HuH-7 (cell line): ENCODE results near the gene FNIP2.
"Not testable (repeated sequence)": the region's sequence is repeated elsewhere in the genome, so short reads cannot be mapped to it uniquely, and the experiment has no call there.

Experiments used
- DNase-seq: peaks from one replicate; pipeline ENCODE4 v3.0.0; 2011; ENCODE audit warnings: low spot score

FNIP2 gene

DNA sequence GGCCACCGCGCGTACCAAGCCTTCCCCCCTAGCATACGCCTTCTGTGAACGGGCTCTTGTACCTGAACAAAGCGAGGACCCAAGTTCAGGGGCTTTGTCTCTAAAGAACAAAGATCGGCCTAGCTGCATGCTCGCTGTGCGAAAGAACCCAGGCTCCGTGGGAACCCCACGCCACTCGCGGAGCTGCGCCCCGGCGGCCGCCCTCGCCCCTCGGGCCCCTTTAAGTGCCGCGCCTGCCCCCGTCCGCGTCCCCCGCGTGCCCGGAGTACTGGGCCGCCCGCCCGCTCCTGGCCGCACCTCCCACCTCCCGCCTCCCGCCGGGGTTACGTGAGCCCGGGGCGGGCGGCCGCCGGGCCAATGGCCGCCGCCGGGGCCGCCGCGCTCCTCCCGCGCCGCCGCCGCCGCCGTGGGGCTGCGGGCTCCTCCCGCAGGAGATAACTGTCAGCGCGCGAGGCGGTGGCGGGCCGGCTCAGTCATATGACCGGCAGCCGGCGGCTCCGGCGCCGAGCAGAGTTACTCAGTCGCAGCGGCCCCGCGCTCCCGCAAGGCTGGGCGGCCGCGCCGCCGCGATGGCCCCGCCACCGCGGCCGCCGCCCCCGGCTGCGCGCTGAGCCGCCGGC, at the start of gene FNIP2:
TSS of gene FNIP2 (plus strand) at position 472 of the 620 bp plus-strand sequence. CDS start 187 bp downstream, outside the sequence.
- DNase-seq, result peak; percentile 82

DNA sequence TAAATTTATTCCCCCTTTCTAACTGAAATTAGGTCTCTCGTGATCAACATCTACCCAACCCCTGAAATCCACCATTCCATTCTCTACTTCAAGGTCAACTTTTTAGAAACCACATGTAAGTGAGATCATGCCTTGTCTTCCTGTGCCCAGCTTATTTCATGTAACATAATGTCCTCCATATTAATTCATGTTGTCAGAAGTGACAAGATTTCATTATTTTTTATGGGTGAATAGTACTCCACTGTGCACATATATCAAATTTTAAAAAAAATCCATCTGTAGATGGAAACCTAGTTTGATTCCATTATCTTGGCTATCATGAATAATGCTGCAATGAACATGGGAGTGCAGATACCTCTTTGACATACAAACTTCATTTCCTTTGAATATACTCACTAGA, 47.1 kb upstream of the FNIP2 start:
- DNase-seq, result no peak

DNA sequence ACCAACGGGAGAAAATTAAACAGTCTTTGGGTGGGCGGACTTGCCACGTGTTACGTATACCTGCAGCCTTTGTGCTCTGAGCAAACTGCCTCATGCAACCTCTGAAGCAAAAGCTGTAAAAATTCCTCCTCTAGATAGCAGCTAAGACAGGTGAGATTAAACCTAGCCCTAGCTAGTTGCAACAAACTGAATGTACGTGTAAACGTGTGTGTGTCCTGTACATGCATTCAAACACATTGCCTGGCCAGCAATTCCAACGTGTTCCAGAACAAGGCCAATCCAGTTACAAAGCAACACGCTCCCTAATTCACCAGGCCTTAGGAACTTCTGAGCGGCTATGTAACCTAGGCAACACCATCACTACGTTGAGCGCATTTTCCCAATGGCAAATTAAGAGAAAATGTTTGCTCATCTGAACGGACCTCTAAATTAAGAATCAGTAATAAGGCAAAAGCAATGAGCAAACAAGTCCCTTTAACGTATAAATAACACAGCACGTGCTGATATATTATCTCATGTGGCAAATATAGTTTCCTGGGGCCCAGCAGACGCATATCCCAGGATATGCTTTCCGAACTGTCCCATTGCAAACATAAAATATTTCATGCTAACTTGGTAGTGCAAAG, 46.4 kb upstream of the FNIP2 start:
- peak; percentile 23 for DNase-seq

DNA sequence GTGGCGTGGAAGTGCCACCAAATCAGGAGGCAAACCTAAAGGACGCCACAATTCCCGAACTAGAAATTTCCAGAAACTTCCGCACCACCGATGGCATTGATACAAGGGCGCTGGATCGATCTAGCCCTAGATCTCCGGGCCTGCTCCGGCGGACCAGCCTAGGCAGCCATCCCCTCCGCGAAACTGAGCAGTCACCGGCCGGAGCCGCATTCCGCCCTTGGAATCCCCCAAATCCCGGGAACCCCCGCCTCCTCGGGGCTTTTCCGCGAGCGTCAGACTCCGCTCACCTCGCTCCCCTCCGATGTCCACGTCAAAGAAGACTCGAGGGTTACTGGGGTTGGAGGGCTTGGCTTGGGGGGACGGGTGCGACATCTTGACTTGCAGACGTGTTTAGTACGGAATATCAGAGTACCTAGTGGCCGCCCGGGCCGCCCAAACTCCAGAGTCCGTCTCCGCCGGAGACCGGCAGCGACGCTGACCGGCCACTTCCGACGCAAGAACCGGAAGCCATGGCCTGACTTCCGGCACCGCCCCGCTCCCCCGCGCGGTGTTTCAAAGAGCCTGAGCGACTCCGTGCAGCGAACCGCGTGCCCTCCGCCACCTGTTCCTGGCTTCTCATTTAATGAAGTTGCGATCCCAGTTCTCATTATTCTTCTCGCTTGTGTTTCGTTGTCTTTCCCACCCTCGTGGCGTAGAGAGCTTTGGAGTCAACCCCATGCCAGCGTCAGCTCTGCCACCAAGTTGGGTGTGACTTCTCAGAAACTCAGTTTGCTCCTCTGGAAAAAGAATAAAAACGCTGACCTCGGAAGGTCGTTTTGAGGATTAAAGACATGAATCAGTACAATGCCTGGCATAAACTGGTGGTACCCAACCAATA, 45.7 kb upstream of the FNIP2 start, which contains the start of gene PPID:
TSS of gene PPID (minus strand) at position 480 of the 877 bp plus-strand sequence. CDS start at position 372, 108 bp downstream.
- DNase-seq, result peak; percentile 69

DNA sequence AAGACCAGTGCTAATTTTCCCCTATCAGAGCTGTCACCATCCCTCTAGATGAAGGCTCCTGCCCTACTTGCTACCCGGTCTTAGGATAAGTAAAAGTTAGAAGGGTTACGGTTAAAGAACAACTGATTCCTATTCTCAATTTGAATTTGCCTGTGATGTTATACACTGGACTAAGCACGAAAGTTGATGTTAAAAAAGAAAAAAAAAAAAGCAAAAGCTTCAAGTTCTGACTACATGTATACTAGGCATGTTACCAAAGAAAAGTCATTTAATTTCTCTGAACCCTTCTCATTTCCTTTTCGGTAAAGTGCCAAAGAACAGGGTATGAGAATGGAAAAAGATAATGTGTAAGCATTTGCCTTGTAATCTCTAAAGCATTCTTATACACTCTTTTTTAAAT, 44.2 kb upstream of the FNIP2 start:
- DNase-seq, result no peak

DNA sequence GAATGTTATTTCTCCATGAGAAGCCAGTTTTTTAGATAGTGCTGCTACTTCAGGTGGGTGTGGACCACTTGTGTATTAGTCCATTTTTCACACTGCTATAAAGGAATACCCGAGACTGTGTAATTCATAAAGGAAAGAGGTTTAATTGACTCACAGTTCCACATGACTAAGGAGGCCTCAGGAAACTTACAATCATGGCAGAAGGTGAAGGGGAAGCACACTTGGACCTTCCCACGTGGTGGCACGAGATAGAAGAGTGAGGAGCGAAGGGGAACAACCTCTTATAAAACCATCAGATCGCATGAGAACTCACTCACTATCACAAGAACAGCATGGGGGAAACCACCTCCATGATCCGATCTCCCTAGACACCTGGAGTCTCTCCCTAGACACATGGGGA, 42.2 kb upstream of the FNIP2 start:
- DNase-seq, result no peak

DNA sequence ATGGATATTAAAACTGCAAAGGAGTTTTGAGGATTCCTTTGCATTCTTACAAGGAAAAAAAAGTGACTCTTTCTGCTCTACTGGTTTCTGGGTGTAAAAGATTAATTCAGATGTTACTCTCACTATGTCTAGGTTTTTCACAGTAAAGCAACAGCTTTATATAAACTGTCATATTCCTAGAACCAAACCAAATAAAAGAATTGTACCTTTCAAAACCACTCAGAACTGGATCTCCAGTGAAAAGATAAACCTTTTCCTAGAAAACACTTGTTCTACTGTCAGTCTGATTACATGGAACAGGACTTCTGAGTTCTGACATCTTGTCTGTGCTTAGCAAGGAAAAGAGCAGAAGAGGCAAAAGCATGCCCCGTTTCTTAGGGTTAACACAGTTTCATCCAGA, 40.6 kb upstream of the FNIP2 start:
- DNase-seq, result no peak

DNA sequence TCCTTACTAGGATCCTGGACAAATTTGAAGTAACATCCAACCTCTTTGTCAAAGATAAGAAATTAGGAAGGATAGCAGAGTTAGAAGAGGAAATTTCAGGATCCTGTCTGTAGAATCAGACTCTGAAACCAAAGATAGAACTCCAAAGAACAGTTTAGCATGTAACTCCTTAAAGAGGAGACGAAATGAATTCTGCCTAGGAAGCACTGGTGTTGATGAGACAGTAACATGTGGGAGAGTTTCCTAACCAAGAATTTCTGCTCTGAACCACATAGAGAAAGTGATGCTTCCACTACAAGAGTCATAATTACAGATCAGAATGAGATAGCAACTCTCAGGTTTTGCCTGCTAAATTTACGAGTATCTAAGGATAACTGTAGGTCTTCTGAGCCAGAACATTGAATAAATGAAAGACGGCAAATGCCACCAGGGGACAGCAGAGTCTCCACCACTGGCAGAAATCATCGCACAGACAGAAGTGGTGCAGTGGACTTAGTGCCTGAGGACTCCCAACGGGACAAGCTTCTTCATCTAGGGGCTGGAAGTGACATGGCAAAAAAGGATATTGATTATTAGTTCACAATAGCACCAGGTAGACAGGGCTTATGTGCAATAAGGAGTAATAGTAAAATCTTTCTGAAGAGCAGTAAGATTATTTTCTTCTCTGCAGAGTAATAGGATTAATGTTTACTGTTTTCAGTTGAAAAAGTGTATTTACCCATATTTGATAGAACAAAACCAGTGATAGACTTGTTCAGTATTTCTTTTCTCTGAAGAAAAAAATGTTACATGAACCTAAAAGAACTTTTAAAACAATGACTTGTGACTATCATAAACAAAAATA, 38.9 kb upstream of the FNIP2 start:
- DNase-seq, result peak; percentile 77

DNA sequence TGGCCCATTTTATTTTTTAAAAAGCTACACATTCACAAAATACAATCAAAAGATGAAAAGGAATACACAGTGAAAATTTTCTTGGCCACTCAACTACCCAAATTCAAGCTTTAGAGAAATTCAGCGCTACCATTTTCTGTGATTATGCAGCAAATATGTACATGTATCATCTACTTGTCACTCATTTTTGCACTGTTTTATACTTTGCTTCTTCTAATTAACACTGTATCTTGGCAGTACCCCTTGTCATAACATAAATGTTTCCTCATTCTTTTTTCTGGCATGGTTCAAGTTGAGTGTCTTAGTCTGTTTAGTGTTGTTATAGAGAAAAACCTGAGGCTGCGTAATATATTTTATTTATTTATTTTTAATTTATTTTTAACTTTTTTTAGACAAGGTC, 30.0 kb upstream of the FNIP2 start:
- DNase-seq, result no peak

DNA sequence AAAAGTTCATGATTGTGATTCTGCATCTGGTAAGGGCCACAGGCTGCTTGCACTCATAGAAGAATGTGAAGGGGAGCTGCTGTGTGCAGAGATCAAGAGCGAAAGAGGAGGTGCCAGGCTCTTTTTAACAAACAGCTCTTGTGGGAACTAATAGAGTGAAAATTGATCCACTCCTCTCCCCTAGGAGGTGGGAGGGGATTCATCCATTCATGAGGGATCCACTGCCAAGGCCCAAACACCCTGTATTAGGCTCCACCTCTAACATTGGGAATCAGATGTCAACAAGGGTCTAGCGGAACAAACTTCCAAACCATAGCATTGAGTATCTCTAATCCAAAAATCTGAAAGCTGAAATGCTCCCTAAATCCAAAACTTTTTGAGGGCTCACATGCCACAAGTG, 29.2 kb upstream of the FNIP2 start:
- DNase-seq, result no peak

DNA sequence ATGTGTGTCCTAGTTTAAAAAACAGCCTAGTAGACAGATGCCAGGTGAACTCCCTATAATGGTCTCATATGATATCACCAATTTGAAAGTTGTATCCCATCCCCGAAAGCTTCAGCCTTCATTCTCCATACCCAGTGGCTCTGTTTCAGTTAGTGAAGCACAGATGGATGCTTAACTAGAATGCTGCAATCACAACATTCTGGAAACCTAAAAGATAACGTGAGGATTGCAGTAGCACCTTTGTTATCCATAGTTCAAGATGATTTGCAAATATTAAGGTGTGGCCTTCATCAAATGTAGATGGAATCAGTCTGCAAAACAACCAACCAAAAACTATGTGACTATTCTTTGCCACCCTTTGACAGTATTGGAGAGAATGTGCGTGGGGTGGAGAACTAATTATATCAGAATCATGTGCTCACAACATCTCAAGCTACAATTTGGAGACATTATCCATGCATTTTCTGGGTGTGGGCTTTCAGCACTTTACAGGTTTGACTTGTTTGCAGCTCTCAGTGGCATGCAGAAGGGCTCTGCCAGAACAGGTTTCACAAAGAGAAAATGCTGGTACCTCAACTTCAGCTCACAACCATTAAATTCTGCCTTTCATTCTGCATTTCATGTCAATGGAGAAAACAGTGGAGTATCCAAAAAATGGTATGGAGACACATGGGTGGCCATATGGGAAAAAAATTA, 27.4 kb upstream of the FNIP2 start:
- DNase-seq, result no peak

DNA sequence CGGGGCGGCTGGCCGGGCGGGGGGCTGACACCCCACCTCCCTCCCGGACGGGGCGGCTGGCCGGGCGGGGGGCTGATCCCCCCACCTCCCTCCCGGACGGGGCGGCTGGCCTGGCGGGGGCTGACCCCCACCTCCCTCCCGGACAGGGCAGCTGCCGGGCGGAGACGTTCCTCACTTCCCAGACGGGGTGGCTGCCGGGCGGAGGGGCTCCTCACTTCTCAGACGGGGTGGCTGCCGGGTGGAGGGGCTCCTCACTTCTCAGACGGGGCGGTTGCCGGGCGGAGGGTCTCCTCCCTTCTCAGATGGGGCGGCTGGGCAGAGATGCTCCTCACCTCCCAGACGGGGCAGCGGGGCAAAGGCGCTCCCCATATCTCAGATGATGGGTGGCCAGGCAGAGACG, 22.3 kb upstream of the FNIP2 start:
- not testable (repeated sequence) for DNase-seq

DNA sequence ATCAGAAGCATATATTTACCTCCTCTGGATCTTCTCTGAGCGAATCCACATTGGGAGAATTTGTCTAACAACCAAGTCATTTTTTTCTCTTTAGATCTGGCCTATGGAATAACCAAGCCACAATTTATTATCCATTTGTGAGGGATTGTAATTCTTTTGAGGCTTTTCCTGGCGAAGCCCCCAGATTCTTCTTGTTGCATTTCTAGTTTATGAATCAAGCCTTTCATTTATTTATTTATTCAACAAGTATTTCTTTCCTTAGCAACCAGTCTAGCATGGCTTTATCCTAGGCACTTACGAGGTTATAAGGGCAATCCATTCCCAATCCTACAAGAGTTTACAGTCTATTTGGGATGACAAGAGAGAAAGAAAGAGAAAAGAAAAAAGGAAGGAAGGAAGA, 18.4 kb upstream of the FNIP2 start:
- no peak for DNase-seq

DNA sequence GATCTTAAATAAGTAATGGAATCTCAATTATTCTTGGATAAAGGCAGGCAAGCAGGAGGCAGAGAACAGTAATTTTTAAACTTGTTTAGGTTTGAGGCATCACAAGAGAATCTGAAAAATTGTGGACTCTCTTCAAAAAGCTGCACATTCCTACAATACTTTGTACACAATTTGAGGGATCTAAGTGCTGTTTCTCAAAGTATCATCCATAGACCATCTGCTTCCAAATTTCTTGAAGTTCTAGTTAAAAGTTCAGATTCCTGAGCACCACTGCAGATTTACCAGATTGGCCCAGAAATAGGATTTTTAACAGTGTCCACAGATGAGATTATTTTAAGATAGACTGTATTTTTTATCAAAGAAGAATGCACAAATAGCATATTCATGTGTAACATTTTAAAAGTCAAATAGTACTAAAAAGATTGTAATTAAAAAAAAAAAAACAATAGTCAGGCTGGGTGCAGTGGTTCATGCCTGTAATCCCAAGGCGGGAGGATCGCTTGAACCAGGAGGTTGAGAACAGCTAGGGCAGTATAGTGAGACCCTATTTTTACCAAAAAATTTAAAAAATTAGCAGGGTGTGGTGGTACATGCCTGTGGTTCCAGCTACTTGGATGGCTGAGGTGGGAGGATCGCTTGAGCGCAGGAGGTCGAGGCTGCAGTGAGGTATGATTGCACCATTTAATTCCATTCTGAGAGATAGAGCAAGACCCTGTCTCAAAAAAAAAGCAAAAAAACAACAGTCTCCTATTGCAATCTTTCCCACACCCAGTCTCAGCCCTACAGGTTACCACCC, 14.2 kb upstream of the FNIP2 start:
- DNase-seq, result no peak

DNA sequence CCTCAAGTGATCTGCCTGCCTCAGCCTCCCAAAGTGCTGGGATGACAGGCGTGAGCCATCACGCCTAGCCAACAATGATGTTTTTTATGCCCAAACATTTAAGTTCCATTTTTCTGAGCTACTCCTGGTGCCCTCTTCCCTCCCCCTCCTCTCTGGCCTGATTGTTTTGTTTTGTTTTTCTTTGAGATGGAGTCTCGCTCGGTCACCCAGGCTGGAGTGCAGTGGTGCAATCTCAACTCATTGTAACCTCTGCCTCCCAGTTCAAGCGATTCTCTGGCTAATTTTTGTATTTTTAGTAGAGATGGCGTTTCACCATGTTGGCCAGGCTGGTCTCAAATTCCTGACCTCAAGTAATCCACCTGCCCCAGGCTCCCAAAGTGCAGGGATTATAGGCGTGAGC, 13.0 kb upstream of the FNIP2 start:
- not testable (repeated sequence) for DNase-seq

DNA sequence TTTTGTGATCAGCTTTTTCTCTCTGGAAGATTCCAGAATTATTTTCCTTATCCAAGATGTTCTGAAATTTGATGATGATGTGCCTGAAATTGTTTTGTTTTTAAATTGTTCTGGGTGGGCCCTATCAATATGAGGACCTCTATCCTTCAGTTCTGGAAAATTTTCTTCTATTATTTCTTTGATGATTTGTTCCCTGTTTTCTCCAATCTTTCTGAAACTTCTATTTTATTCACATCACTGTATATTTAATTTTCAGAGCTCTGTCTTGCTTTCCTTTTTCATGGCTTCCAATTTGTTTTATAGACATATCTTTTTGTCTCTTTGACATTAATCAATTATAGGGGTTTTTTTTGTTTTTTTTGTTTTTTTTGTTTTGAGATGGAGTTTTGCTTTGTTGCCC, 12.2 kb upstream of the FNIP2 start:
- DNase-seq, result no peak

DNA sequence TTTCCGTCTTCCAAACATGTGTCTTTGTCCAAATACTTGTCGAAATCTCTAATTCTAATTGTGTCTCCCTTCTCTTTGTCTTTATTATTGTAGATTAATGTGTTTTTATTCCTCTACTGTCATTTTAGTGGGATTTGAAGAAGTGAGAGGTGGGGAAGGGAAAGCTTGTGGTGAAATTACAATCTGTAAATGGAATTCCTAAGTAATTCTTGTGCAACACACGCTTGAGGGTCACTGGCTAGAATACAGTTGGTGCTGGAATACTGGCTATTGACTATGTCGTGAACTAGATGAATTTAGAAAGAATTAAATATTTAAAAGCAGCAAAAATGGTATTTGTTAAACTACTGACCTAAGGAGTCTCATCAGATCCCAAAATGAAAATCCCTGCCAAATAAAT, 10.7 kb upstream of the FNIP2 start:
- DNase-seq, result no peak

DNA sequence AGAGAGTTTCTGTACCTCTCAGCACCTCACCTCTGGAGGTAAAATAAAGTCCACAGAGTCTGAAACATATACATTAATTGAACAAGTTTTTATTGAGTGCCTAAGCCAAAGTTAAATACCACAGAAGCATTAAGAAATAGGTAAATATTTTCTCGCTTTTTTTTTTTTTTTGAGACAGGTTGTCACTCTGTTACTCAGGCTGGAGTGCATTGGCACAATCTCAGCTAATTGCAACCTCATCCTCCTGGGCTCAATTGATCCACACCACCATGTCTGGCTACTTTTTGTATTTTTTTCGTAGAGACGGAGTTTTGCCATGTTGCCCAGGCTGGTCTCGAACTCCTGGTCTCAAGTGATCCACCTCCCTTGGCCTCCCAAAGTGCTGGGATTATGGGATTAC, 10.1 kb upstream of the FNIP2 start:
- no peak for DNase-seq

DNA sequence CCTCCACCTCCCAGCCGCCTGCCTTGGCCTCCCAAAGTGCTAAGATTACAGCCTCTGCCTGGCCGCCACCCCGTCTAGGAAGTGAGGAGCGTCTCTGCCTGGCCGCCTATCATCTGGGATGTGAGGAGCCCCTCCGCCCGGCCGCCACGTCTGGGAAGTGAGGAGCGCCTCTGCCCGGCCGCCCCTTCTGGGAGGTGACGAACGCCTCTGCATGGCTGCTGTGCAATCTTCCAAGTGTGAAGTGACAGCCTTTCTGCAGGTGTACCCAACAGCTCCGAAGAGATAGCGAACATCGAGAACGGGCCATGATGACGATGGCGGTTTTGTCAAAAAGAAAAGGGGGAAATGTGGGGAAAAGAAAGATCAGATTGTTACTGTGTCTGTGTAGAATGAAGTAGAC, 9.3 kb upstream of the FNIP2 start:
- DNase-seq, result not testable (repeated sequence)

DNA sequence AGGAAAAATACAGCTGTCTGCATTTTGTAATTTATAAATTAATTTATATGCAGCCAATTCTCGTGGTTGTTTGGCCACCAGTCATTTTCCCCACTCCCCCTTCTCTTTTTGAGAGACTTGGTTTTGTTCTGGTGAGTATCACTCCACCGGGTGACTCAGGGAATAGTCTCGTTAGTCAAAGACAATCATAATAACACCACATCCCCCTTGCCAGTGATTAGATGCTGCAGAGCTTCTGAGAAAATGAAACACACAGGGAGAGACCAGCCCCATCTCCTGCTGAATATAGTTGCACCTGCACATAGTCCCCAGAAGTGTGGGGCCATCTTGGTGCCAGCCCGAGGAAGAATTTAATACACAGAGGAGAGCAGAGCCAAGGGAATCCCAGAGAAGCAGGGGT, 8.0 kb upstream of the FNIP2 start:
- no peak for DNase-seq

DNA sequence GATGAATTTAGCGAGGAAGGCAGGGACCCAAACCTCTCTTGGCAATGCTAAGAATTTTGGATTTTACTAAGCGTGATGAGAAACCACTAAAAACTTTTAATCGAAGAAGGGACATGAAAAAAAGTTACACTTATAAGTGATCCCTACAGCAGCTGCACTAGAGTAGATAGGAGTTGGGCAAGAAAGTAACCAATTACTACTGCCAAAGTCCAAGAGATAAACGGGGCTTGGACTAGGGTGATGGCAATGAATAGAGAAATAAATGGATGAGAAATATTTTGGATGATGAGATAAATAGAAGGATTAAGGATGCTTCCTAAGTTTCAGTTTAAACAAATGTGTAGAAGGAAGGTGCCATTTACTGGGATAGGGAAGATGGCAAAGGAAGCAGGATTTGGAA, 6.3 kb upstream of the FNIP2 start:
- DNase-seq, result no peak
